ENCODE results near the gene GPM6B. TPM values are rescaled to one million over a fixed set of nuclear protein-coding genes. Genes with fewer than 3 reads are reported as not detected.

Gene GPM6B
- total RNA-seq (2022; extraction: Qiagen RNA extraction; ENCODE audit: low read depth): 0.05 TPM in 1 of 5 replicates, not detected in the others

DNA sequence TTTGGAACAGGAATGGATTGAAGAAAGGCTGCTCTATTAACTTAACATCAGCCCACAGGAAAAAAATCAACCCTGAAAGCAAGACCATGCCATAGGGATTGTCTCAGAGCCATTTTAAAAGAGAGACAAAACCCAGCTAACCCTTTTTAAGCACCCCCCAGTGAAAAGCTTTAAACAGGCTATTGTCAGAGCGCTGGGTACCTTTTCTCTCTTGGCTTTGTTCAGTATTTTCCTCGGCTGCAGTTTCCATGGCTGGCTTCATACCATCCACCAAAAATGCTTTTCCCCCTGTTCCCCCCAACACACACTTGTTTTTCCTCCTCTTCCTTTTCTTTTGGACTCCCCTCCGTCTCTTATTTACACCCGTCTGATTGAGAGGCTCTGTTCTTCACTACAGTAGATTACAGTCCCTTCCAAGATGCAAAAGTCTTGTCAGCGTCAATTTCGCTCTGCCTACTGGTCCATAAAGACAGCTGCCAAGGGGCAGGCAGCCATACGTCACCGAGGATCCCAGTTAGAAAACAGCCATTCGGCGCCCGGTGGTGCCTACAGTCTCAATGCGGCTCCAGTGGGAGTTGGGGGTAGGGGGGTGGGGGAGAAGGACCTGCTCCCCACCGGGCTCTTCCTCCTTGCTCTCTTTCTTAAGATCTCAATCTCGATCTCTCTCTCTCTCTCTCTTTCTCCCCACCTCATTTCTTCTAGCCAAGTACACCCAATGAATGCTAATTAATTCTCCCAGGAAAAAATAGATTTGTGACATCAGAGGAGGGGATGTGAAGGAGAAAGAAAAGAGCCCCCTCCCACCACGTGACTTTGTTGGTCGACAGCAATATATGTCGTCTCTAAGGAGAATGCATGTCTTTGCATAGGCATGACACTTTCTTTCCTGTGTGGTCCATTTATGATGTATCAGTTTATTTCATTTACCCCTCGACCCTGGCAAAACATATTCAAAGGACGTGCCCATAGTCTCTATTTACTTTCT lies at the start of gene GPM6B:
GPM6B (minus strand) TSS at position 451 of the 985 bp plus-strand sequence; CDS start at position 262, 189 bp downstream.

DNA sequence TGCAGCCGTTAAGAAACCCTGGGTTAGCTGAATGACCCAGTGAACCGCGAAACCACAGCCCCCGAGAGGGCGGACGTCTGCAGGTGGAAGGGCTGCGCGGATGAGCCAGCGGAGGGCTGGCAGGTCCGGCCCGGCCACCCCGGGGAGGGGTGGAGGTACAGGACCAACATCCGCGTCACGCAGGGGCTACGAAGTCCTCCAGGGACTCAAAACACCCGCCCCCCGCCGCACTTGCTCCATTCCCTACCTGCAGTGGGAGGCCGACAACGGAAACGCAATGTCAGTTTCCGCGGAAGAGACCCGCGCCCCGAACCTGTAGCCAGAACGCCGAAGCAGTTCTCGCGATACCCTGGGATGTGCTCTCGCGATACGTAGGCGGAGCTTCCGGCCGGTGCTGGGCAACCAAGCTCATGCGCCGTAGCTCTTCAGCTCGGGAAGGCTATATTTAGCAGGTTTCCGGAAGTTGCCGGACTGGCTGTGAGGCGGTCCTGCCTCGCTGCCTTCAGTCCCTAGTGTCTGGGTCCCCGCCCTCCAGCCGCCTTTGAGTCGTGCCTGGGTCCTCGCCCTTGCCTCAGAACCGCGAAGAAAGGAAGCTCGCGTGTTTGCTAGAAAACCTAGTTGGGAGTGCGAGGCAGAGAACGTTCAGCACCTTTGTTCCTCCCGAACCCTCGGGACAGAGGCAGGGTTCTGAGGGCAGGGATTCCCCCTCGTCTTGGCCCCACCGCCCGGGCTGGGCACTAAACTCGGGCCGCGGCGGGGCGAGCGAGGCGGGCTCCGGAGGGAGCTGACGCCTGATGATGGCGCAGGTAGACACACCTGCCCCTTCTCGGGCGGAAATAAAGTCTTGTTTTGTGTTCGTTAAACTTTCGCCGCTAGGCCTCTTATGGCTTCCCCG lies 82.4 kb downstream of the GPM6B start, which contains the start of the genes OFD1 and TRAPPC2:
OFD1 (plus strand) TSS at position 471 of the 895 bp plus-strand sequence; CDS start at position 795, 324 bp downstream.
TRAPPC2 (minus strand) TSS at position 343 of the 895 bp plus-strand sequence. CDS start 14,657 bp downstream, outside the sequence.

Other genes starting within 250 kb of the GPM6B start
- gene EGFL6, start 247.5 kb downstream of the GPM6B start, total RNA-seq (2022; extraction: Qiagen RNA extraction; ENCODE audit: low read depth): not detected in 5 replicates
- 0.63 to 0.82 TPM (median 0.80 TPM) in 5 replicates for gene TCEANC, start 164.0 kb downstream of the GPM6B start, total RNA-seq (2022; extraction: Qiagen RNA extraction; ENCODE audit: low read depth)
- gene RAB9A, start 128.0 kb downstream of the GPM6B start, total RNA-seq (2022; extraction: Qiagen RNA extraction; ENCODE audit: low read depth): 29.5 to 40.8 TPM (median 36.2 TPM) in 5 replicates
- gene TRAPPC2, start 82.5 kb downstream of the GPM6B start, total RNA-seq (2022; extraction: Qiagen RNA extraction; ENCODE audit: low read depth): 6.2 to 10.5 TPM (median 6.8 TPM) in 5 replicates
- 11.5 to 17.4 TPM (median 12.4 TPM) in 5 replicates for gene OFD1, start 82.3 kb downstream of the GPM6B start, total RNA-seq (2022; extraction: Qiagen RNA extraction; ENCODE audit: low read depth)
- 7.5 to 13.6 TPM (median 11.8 TPM) in 5 replicates for gene GEMIN8, start 212.8 kb upstream of the GPM6B start, total RNA-seq (2022; extraction: Qiagen RNA extraction; ENCODE audit: low read depth)